Umbilical cord (tissue), 2 donors: Measurements from ENCODE around the gene P2RX1. TPM values are rescaled to one million over a fixed set of nuclear protein-coding genes. Genes with fewer than 3 reads are reported as not detected.
"Not testable (repeated sequence)": the region's sequence is repeated elsewhere in the genome, so short reads cannot be mapped to it uniquely, and the experiment has no call there.

Experiments used
- DNase-seq: peaks from one replicate; pipeline ENCODE4 v3.0.0-alpha.2; 2015; ENCODE audit warnings: low spot score
- total RNA-seq: library from RNA; depleted of rRNA; stranded (reverse); fragments of >200 nt; gene quantifications from one replicate; pipeline ENCODE4 v1.2.3, GENCODE V29; 2014; ENCODE audit warnings: low replicate concordance; ENCODE audit not compliant: insufficient read depth

Gene P2RX1
- total RNA-seq, 1 donor from 2014 or later: 44.5 TPM

- DNase-seq: no peak
Observed at GRCh38 chr17:3857261-3858105, 58.8 kb downstream of the P2RX1 start.

GRCh38 chr17:3854204-3854603 is 62.1 kb downstream of the P2RX1 start:
- DNase-seq: not testable (repeated sequence)

GRCh38 chr17:3852561-3852960 is 63.7 kb downstream of the P2RX1 start:
- no peak for DNase-seq

- DNase-seq: no peak
Observed at GRCh38 chr17:3851461-3852100, 64.7 kb downstream of the P2RX1 start.

GRCh38 chr17:3848229-3848835 is 67.9 kb downstream of the P2RX1 start:
- no peak for DNase-seq

GRCh38 chr17:3847165-3847670 is 69.0 kb downstream of the P2RX1 start:
- no peak for DNase-seq

Other genes starting within 250 kb of the P2RX1 start
- 59.0 TPM for gene TAX1BP3, start 247.9 kb downstream of the P2RX1 start, total RNA-seq
- gene EMC6, start 247.7 kb downstream of the P2RX1 start, total RNA-seq: 15.6 TPM
- gene P2RX5, start 220.3 kb downstream of the P2RX1 start, total RNA-seq: 0.24 TPM
- 0.48 TPM for gene HASPIN, start 192.6 kb downstream of the P2RX1 start, total RNA-seq
- gene ITGAE, start 115.3 kb downstream of the P2RX1 start, total RNA-seq: 0.48 TPM
- 20.7 TPM for gene NCBP3, start 70.2 kb downstream of the P2RX1 start, total RNA-seq
- 19.3 TPM for gene CAMKK1, start 23.4 kb downstream of the P2RX1 start, total RNA-seq
- gene ATP2A3, start 48.0 kb upstream of the P2RX1 start, total RNA-seq: 20.9 TPM
- gene ZZEF1, start 226.6 kb upstream of the P2RX1 start, total RNA-seq: 29.4 TPM
- 21.2 TPM for gene CYB5D2, start 226.7 kb upstream of the P2RX1 start, total RNA-seq